Middle frontal gyrus (tissue), 1 donor: ENCODE results near the gene ITGB2.
A peak's percentile ranks its signal among the peaks of the same experiment; 100 is the strongest.
"Not testable (repeated sequence)": the region's sequence is repeated elsewhere in the genome, so short reads cannot be mapped to it uniquely, and the experiment has no call there.

ENCODE experiments used
- DNase-seq: peaks from one replicate; pipeline ENCODE4 v3.0.0-alpha.2; 2015; ENCODE audit warnings: low spot score; ENCODE audit errors: extremely low spot score

The ITGB2 gene

DNA sequence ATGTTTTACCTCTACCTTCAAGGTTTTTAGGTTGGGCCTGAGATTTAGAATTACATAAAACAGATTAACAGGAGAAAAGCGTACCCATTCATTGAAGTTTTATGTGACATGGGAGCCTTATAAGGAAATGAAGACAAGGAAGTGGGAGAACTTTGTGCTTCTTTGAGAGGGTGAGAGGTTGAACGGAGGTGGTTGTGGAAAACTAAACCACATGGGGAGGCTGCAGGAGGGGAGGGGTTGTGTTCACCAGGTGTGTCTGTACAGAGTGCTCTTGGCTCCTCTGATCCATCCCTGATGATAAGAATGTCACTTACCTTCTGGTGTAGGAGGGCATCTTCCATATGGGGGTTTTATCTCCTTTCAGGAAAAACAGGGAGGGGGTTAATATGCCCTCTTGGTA is 21.9 kb upstream of the ITGB2 start:
- no peak for DNase-seq

- no peak for DNase-seq
These were observed 20.9 kb upstream of the ITGB2 start for GRCh38 chr21:44941567-44941966.

DNA sequence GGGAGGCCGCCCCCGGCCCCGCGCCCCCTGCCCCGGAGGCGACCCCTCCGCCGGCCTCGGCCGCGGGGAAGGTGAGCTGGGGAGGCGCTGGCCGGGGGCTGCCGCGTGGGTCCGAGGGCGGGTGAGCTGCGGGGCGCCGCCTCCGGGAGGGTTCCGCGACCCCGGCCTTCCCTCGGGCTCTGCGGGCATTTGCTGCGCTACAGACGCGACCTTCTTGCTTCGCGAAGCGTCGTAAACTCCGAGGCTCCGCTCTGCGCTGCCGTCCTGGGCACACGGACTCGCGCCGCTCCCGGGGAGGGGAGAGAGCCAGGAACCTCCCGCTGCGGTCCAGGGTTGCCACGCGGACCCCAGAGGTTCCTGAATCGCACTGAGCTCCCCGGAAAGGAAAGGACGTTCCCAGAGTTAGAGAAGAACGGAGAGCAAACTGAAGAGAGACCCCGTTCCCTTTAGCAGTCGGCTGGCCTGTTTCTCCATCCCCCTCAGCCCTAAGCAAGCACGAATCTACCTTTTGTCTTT is 19.5 kb upstream of the ITGB2 start:
- DNase-seq: no peak

- peak; percentile 68 for DNase-seq
These were observed 18.9 kb upstream of the ITGB2 start, which contains the start of gene SLX9 for GRCh38 chr21:44939532-44940115. TSS of gene SLX9 (plus strand) at chr21:44940029. CDS start at chr21:44940058, 29 bp downstream.

DNA sequence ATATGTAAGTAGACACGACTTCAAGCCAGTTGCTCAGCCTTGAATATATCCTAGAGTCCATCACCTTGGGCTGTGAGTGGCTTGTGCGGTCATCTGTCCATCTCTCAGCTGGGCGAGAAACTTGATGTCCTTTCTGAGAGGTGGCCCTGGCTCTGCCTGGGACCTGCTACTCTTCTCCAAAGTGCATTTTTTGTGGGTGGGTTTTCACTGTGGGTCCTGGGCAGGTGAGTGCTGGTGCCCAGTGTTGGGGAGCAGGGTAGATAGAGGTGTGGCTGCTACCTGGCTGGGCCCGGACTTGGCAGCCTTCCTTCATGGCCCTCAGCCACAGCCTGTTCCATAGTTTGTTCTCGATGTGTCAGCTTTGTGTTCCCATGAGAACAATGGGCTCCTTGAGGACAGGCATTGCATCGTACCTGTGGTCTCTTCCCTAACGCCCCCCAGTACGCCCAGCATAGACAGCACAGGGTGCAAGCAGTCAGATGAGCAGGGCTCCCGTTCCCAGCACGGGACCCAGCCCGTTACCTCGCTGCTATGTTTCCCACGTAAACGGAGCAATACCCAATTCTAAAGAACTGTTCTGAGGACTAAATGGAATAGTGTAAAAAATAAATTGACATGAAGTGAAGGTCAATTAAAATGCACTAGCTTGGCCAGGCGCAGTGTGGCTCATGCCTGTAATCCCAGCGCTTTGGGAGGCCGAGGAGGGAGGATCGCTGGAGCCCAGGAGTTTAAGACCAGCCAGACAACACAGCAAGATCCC is 18.3 kb upstream of the ITGB2 start:
- no peak for DNase-seq

DNA sequence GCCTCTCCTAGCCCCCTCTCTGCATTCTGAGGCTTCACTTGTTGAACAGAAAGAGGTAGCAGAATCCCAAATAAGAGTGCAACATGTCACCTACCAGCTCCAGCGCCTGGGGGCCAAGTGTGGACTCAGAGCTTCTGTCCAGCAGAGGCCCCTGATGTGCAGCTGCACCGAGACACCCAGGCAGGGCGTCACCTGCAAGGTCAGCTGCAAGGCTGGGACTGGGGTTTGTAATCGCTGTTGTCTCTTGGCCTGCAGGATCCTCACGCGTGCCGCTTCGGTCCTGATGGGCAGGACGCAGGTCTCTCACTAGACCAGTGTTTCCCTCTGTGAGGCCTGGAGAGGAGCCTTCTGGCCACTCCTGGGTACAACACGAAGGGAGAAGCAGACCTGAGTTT is 14.8 kb upstream of the ITGB2 start:
- DNase-seq: no peak

DNA sequence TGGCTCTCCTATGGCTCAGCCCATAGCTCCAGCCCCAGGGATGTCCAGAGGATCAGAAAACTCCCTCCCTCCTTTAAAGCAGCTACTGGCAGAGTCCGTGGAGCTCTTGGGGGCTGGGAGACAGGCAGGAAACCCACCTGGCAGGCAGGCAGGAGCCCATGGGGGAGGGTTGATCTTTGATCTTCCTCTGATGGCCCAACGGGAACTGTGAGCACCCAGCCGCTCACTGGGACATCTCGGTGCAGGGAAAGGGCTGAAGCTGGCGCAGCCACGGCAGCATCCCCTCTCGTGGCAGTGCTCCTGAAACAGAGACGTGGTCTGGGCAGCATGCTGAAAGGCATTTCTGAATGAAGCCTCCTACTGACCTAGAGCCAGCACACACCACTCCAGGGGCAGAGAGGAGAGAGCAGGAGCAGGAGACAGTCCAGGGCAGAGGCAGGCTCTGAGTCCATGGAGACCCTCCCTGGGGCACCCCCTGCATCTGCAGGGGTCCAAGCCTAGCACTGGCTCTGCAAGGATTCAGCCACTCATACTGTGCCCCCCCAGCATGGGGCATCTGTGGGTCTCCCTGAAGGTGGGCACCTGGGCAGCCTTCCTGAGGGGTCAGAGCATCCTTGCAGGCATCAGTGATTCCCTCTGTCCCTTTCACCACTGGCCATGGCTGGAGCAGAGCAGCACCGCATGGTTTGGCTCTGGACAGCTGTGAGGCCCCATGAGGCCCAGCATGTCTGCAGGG is 14.3 kb upstream of the ITGB2 start:
- no peak for DNase-seq

DNA sequence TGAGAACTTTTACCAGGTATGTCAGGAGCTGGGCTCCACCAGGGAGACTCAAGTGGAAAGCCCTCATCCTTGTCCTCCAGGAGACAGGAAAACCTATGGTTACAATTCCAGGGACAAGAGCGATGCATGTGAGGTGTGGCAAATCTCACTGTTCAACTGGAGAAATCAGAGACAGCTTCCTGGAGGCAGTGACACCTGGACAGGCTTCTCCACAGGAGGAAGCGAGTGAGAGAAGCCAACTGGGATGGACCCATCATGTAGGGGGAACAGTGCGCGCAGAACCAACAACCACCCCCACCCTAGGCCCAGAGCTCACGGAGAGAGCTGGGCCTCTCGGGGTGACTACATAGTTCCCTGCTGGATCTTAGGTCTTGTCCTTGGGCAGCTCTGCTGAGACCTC is 13.6 kb upstream of the ITGB2 start:
- DNase-seq: no peak

GRCh38 chr21:44933918-44934260 is 13.2 kb upstream of the ITGB2 start:
- DNase-seq: no peak

- no peak for DNase-seq
These were observed 12.7 kb upstream of the ITGB2 start for GRCh38 chr21:44933199-44933917.

- no peak for DNase-seq
These were observed 11.9 kb upstream of the ITGB2 start for GRCh38 chr21:44932408-44933181.

DNA sequence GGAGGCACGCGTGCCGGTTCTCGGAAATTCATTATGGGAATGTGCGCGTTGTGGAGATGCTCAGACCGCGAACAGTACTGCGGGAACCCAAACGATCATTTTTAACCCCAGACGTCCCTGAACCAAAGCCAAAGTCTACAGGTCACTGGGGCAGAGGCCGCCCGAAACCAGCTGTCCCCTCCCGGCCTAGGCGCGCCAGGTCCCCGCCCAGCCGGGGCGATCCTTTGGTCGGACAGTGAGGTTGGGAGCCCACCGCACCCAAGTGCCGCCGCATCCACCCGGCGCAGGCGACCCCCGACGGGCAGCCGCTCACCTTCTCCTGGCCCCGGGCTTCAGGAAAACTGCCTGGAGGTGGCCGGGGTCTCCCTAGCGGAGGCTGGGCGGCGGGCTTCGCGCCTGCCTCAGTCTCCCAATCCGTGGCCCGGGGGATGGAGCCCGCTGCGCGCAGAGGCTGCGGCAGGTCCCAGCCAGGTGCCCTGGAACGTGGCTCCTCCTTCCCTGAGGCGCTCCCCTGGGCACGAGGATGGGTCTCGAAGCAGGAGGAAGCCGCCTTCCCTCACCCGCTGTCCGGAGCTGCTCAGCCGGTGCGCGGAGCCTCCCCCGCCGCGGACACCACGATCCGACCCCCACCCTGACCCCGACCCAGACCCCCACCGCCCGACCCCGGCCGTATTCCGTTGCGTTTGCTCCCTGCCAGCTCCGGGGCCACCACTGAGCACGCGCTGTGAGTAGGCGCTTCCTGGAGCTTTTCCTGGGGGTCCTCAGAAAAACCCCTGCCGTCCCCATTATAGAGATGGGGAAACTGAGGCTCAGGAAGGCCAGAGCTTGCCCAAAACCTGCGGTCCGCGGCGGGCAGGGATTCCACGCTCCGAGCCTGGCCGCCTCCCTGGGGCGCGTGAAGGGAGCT is 11.1 kb upstream of the ITGB2 start:
- DNase-seq: no peak

DNA sequence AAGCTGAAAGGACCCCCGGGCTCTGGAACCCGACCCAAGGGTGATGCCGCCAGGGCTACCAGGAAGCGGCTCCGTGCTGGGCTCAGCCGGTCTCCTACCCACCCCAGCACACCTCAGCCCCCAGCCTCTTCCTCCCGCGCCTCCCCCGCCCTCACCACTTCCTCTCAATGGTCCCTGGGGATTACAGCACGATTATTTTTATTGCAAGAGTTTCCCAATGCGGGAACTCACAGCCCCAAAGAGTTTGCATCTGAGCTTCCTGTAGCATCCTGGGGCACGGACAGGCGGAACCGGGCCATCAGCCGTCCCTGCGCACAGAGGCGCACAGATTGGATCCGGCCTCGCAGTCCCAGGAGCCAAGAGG is 10.4 kb upstream of the ITGB2 start:
- DNase-seq: no peak

- DNase-seq: no peak
These were observed 9.9 kb upstream of the ITGB2 start for GRCh38 chr21:44930543-44930981.

GRCh38 chr21:44929799-44930542 is 9.3 kb upstream of the ITGB2 start:
- no peak for DNase-seq

- DNase-seq: no peak
These were observed 8.6 kb upstream of the ITGB2 start for GRCh38 chr21:44929242-44929798.

DNA sequence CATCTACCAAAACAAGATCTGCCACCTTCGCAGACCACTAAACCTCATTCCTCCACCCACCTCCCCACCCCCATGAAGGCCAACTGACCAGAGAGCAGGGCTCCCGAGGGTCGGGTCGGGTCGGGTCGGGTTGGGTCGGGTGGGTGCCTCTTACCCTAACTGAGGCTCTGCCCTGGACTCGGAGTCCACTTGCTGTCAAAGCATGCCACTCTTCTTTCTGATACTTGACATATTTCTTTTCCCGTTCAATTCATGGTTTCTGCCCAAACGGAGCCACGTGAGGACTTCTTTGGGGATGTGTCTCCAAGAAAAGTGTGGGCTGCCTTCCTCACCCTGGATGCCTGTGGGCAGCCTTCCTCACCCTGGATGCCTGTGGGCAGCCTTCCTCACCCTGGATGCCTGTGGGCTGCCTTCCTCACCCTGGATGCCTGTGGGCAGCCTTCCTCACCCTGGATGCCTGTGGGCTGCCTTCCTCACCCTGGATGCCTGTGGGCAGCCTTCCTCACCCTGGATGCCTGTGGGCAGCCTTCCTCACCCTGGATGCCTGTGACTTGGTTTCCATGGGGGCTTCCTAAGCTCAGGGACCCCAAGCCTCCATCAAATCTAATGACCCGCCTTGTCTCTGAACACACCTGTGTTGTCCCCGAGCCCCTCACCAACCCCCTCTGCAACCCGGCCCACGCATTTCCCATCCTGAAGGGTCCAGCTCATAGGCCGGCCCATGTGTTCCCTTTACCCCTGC is 8.0 kb upstream of the ITGB2 start:
- DNase-seq: not testable (repeated sequence)
